ENCODE data around the gene GUK1.

- TF ChIP-seq CTCF (IDR thresholded peaks at IDR 0.05) = no peak
- TF ChIP-seq EZH2 (IDR thresholded peaks at IDR 0.05; ENCODE audit: borderline replicate concordance, insufficient read depth, low read depth, low read length, poor library complexity, severe bottlenecking) = no peak
Measured at GRCh38 chr1:228141226-228142044, 1.4 kb downstream of the GUK1 start.

Measured in B cell (primary cell).